ENCODE results near the gene H2BW2.
"Not testable (repeated sequence)": the region's sequence is repeated elsewhere in the genome, so short reads cannot be mapped to it uniquely, and the experiment has no call there.

DNA sequence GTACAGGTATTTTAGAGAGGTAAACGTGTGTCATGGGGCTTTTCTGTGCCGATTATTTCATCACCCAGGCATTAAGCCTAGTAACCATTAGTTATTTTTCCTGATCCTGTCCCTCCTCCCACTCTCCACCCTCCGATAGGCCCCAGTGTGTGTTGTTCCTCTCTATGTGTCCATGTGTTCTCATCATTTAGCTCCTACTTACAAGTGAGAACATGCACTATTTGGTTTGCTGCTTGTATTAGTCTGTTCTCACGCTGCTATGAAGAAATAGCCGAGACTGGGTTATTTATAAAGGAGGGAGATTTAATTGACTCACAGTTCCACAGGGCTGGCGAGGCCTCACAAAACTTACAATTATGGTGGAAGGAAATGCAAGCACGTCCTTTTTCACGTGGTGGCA, 24.2 kb upstream of the H2BW2 start:
- TF ChIP-seq CTCF, POLR2AphosphoS5 (IDR thresholded peaks at IDR 0.05): not testable (repeated sequence)
